ENCODE measurements around the gene EEF1G.

EEF1G gene

DNA sequence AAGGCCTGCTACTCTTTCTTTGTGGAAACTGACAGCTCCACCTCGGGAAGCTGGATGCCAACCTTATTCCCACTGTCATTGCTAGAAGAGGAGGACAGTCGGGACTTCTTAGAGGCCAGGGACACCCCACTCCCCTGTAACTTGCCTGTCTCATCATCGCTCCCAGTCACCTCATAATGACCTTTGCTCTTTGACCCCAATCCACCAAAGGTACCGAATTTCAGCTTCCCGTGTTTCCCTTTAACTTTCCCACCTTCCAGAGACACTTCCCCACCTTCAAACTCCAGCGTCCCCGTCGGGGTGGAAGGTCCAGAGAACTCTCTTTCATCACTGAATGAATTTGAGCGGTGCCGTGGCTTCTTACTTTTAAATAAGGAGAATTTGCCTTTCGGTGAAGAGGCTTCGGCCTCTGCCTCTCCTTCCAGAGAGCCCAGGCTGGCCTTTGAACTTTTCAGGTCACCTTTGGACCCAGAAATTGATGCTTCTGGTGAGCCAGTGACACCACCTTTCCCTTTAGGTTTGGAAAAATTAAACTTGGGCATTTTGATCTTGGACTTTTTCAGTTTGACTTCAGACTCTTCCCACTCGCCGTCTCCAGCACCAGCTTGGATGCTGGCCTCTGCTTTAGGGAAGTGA is 56.8 kb downstream of the EEF1G start:
- peaks cover 76% of the 10 kb centered on the region for H3K36me3 ChIP-seq (ENCODE audit: control insufficient read depth, insufficient read depth, low read length, severe bottlenecking)
- no peaks in the 10 kb centered on the region for H3K9me3 ChIP-seq (ENCODE audit: control insufficient read depth, low read length)
- H3K4me3 ChIP-seq (ENCODE audit: low read length), result no peak overlapping the region
- no peak overlapping the region for H3K9ac ChIP-seq (ENCODE audit: low read length)
- H3K4me1 ChIP-seq (ENCODE audit: control insufficient read depth, insufficient read depth, low read length), result peaks cover 5% of the 10 kb centered on the region
- no peak for DNase-seq (ENCODE audit: low read depth)
- no peaks in the 10 kb centered on the region for H3K27me3 ChIP-seq (replicated peaks; ENCODE audit: control insufficient read depth, insufficient read depth, low read length)

DNA sequence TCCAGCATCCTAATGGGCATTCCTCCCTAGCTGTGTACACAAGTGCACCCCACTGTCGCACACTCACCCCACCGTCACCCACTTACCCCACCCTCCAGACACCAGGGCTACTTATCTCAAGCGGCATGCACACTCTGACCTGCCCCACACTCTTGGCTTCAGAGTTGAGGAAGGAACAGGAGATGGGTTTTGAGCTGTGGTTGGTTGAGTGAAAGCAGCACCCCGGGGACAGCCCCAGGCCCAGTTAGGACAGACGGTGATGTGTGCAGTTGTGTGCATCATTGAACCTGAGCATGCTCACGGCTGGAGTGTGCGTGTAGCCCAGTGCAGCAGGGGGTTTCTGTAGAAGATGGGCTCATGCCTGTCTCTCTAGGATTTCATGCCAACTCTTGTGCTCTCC is 59.5 kb downstream of the EEF1G start:
- Histone ChIP-seq H3K4me1 (ENCODE audit: control insufficient read depth, insufficient read depth, low read length) (peaks cover 6% of the 10 kb centered on the region), H3K4me3 (ENCODE audit: low read length) (no peak overlapping the region), H3K36me3 (ENCODE audit: control insufficient read depth, insufficient read depth, low read length, severe bottlenecking) (peaks cover 49% of the 10 kb centered on the region), H3K9me3 (ENCODE audit: control insufficient read depth, low read length) (no peaks in the 10 kb centered on the region), H3K9ac (ENCODE audit: low read length) (no peak overlapping the region), H3K27me3 (replicated peaks; ENCODE audit: control insufficient read depth, insufficient read depth, low read length) (no peaks in the 10 kb centered on the region)
- no peak for DNase-seq (ENCODE audit: low read depth)

DNA sequence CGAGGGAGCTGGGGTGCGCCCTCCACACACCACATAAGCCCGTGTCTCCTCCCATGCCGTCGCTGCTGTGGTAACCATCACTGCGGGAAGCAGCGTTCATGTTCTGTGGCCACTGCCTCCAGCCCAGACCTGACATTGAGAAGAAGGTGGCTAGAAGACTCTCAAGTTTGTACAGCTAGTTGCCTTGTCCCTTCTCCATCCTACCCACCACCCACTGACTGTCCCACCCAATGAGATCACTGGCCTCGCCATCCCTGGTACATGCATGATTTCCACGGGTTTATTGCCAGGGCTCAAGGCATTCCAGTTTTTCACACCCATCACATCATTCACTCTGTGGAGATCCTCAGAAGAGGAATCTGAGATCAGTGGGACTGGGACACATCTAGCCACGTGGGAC is 60.1 kb downstream of the EEF1G start:
- Histone ChIP-seq H3K9ac (ENCODE audit: low read length) (no peak overlapping the region), H3K9me3 (ENCODE audit: control insufficient read depth, low read length) (no peaks in the 10 kb centered on the region), H3K27me3 (replicated peaks; ENCODE audit: control insufficient read depth, insufficient read depth, low read length) (no peaks in the 10 kb centered on the region), H3K36me3 (ENCODE audit: control insufficient read depth, insufficient read depth, low read length, severe bottlenecking) (peaks cover 44% of the 10 kb centered on the region), H3K4me1 (ENCODE audit: control insufficient read depth, insufficient read depth, low read length) (peaks cover 11% of the 10 kb centered on the region), H3K4me3 (ENCODE audit: low read length) (no peak overlapping the region)
- DNase-seq (ENCODE audit: low read depth), result no peak

DNA sequence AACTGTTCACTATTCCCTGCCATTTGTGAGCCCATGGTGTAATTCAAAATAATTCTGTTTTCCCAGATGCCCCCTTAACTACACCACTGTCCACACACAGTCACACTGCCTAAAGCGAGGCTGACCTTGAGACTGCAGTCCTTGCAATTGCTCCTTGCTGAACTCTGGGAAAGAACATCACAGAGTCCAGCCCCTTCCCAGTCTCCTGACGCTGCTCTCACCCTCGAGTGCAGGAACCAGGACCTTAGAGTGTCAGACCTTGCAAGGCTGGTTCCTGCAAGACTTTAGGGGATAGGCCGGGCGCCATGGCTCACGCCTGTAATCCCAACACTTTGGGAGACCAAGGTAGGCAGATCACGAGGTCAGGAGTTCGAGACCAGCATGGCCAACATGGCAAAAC is 60.7 kb downstream of the EEF1G start:
- no peak overlapping the region for H3K9ac ChIP-seq (ENCODE audit: low read length)
- H3K27me3 ChIP-seq (replicated peaks; ENCODE audit: control insufficient read depth, insufficient read depth, low read length), result no peaks in the 10 kb centered on the region
- peaks cover 18% of the 10 kb centered on the region for H3K4me1 ChIP-seq (ENCODE audit: control insufficient read depth, insufficient read depth, low read length)
- no peaks in the 10 kb centered on the region for H3K9me3 ChIP-seq (ENCODE audit: control insufficient read depth, low read length)
- peaks cover 37% of the 10 kb centered on the region for H3K36me3 ChIP-seq (ENCODE audit: control insufficient read depth, insufficient read depth, low read length, severe bottlenecking)
- DNase-seq (ENCODE audit: low read depth), result no peak
- H3K4me3 ChIP-seq (ENCODE audit: low read length), result no peak overlapping the region

Measured in adipocyte (in vitro differentiated cells).